Measurements from ENCODE around the gene SLC35B3. TPM values are rescaled to one million over a fixed set of nuclear protein-coding genes. Genes with fewer than 3 reads are reported as not detected.
"Not testable (repeated sequence)": the region's sequence is repeated elsewhere in the genome, so short reads cannot be mapped to it uniquely, and the experiment has no call there.

SLC35B3 gene
- total RNA-seq, 1 donor from 2014 or later: 9.8 TPM

DNA sequence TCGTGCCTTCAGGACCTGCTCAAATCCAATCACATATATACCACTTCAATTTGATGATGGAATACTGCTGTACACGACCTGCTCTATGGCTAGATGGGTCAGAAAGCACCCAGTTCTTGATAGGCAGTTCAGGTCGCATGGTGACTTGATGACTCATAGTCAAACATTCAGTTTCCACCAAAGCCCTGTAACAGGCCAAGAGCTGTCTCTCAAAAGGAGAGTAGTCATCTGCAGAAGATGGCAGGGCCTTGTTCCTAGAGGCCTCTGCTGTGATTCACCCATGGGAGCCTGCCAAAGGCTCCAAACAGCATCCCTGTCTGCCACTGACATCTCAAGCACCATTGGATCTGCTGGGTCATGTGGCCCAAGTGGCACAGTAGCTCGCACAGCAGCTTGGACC is 29.4 kb downstream of the SLC35B3 start:
- not testable (repeated sequence) for ATAC-seq

- ATAC-seq: no peak
These were observed 32.8 kb downstream of the SLC35B3 start for GRCh38 chr6:8402546-8402945.

DNA sequence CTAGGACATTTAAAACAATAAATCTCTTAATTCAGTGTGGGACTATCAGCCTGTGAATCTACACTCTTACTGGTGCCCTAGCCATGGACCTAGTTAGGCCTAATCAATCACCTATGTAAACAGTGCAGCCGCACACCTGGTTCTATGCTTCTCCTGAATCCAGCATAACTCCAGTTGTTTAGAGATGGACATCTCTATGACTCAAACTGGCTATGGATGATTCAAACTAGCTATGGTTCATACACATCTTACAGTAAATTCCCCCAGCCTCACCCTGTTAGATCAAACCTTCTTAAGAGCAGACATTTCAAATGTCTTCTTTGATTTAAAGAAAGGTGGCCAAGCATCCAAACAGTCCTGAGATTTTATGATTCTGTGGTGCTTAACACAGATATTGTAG is 34.7 kb downstream of the SLC35B3 start:
- ATAC-seq: no peak

DNA sequence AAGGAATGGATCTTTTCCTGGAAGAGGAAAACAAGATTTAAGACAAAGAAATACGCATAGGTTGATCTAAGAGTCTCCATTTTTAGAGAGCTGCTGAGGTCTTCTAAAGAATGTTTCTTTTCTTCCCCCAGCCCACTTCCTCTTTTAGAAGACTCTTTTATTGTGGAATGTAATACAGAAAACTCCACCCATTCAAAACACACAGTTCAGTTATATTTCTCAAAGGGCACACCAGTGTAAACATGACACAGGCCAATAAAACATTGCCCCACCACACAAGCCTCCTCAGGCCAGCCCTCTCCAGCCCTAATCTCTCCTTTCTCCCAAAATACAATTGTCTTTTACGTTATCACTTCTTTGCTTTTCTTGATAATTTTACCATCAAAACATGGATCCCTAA is 42.8 kb downstream of the SLC35B3 start:
- no peak for ATAC-seq

- ATAC-seq: no peak
These were observed 43.4 kb downstream of the SLC35B3 start for GRCh38 chr6:8391934-8392333.

- no peak for ATAC-seq
These were observed 46.1 kb downstream of the SLC35B3 start for GRCh38 chr6:8389036-8389818.

DNA sequence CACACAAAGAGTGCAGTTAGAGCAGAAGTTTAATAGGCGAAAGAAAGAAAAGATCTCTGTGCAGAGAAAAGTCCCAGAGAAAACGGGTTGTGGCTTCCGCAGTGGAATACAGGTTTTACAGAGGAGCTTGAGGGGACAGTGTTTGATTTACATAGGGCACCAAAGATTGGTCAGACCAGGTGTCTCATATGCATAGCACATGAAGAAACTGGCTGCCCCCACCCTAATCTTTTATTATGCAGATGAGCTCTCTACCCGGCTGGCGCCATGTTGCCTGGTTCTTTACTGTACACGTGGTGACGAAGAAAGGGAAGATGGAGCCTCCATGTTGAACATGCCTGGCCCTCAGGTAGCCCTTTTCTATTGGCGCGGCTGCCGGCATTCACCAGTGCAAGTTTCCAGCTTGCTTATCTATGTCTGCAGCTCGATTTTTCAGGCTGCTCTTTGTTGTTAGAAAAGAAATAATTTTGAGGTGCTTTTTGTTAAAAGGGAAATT is 47.4 kb downstream of the SLC35B3 start:
- no peak for ATAC-seq

- ATAC-seq: no peak
These were observed 51.8 kb downstream of the SLC35B3 start for GRCh38 chr6:8383584-8383983.

- no peak for ATAC-seq
These were observed 52.9 kb downstream of the SLC35B3 start for GRCh38 chr6:8382434-8382833.

DNA sequence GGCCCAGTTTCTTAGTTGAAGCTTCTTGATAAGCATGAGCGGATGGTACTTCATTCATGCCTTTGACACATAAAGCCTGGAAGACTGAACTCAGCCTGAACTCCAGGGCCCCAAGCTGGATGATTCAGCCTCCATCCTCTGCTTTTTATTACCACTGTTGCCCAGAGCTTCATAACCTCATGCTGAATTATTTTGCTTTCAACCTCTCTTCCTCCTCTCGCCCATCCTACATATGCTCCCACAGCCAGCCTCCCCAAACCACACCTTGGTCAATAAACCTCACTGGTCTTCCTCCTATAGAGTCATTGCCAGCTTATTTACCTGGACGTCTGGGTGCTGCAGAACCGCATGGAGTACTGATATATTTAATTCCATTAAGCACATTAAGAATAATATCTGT is 59.4 kb downstream of the SLC35B3 start:
- ATAC-seq: no peak
